Esophagus muscularis mucosa (tissue), 4 donors: Measurements from ENCODE around the gene MAPK14.

Source experiments
- CTCF ChIP-seq, 3 experiments: fragments of 200-600 bp in 2 of 3; fragments of 450-650 bp in 1 of 3; sonication (generic) in 2 of 3; IDR thresholded peaks; one replicate each; pipeline ENCODE4 v1.5.1; 2017 to 2019; ENCODE audit warnings: antibody characterized with exemption in 3 of 3, mild to moderate bottlenecking in 2 of 3, moderate library complexity in 1 of 3
- EP300 ChIP-seq: sonication (generic); formaldehyde crosslinking; IDR thresholded peaks from one replicate; pipeline ENCODE4 v1.6.1; 2017; ENCODE audit warnings: antibody characterized with exemption
- POLR2A ChIP-seq: fragments of 450-650 bp; IDR thresholded peaks from one replicate; pipeline ENCODE4 v1.6.1; 2017; ENCODE audit warnings: antibody characterized with exemption, moderate library complexity, mild to moderate bottlenecking, low read depth
- POLR2AphosphoS5 ChIP-seq, 2 donors: sonication (generic); formaldehyde crosslinking; IDR thresholded peaks; one replicate each; pipeline ENCODE4 v1.6.1; 2017; ENCODE audit warnings: antibody characterized with exemption in 2 of 2

GRCh38 chr6:36052097-36052496 lies 24.5 kb downstream of the MAPK14 start:
- TF ChIP-seq CTCF (IDR thresholded peaks at IDR 0.05): no peak
- no peak for TF ChIP-seq POLR2A
- no peak for TF ChIP-seq EP300
- TF ChIP-seq POLR2AphosphoS5 (IDR thresholded peaks at IDR 0.05): peak in 1 of 2 donors; percentile 20
